HFFc6 (cell line): ENCODE measurements around the gene TP53TG3C. TPM values are rescaled to one million over a fixed set of nuclear protein-coding genes. Genes with fewer than 3 reads are reported as not detected.
"Not testable (repeated sequence)": the region's sequence is repeated elsewhere in the genome, so short reads cannot be mapped to it uniquely, and the experiment has no call there.

Experiments
- DNase-seq: peaks from one replicate; pipeline ENCODE4 v3.0.0-alpha.2; 2018
- H3K27ac Mint-ChIP-seq: 2 replicates; pipeline ENCODE4 v1.8.0; 2020; ENCODE audit warnings: mild to moderate bottlenecking, mixed read lengths
- H3K27me3 Mint-ChIP-seq: 2 replicates; pipeline ENCODE4 v1.8.0; 2021; ENCODE audit warnings: mild to moderate bottlenecking, moderate library complexity, mixed read lengths; ENCODE audit not compliant: insufficient read depth
- H3K36me3 Mint-ChIP-seq: 2 replicates; pipeline ENCODE4 v1.8.0; 2021; ENCODE audit warnings: low read depth, mixed read lengths
- H3K4me1 Mint-ChIP-seq: 2 replicates; pipeline ENCODE4 v1.8.0; 2020; ENCODE audit warnings: low read depth, mixed read lengths
- H3K4me3 Mint-ChIP-seq: 2 replicates; pipeline ENCODE4 v1.8.0; 2020; ENCODE audit warnings: mild to moderate bottlenecking, moderate library complexity, mixed read lengths
- H3K9me3 Mint-ChIP-seq: 2 replicates; pipeline ENCODE4 v1.8.0; 2020; ENCODE audit warnings: mild to moderate bottlenecking, mixed read lengths
- long read RNA-seq: library from polyadenylated mRNA; unstranded; transcript quantifications from one replicate; pipeline ENCODE4 v2.0.0, GENCODE V29; 2019
- total RNA-seq, 6 experiments: library from RNA; stranded (reverse); fragmentation: NEBNext Ultra II Directional; extraction: Animal tissue kit (Norgen Biotek cat#: 25700); gene quantifications; 2 replicates in 1 of 6; 3 replicates in 5 of 6; pipeline ENCODE4 v1.2.3, GENCODE V29; 2021

The TP53TG3C gene
- total RNA-seq = under 1 TPM in 2 of 6 experiments, not detected in 4; 0.18 to 0.31 TPM
- long read RNA-seq = 0 reads

DNA sequence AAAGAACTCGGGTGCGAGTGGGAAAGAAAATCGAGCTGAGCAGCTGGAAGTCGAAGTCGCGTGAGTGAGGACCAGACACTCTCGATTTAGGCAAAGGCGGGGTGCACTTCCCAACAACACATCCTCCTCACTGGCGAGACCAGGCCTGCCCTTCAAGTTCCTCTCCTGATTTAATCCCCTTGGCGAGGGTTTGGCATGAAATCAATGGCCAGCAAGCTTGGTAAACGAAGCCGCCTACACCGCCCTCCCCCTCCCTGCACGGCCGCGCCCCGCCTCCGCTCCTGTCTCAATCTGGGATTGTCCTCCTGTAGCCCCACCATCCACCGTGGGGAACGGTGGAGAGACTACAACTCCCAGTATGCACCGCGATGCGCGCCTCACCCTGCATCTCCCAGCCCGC, at the start of gene TP53TG3C:
TP53TG3C (plus strand) TSS at position 301 of the 400 bp plus-strand sequence; CDS start at position 369, 68 bp downstream.
- H3K9me3 Mint-ChIP-seq, H3K36me3 Mint-ChIP-seq, H3K27ac Mint-ChIP-seq: not testable (repeated sequence)

More for the DNA sequence above, at the start of gene TP53TG3C:
- H3K4me1 Mint-ChIP-seq, H3K27me3 Mint-ChIP-seq, DNase-seq, H3K4me3 Mint-ChIP-seq: not testable (repeated sequence)

Other genes starting within 250 kb of the TP53TG3C start
- not detected for gene TP53TG3E, start 110.1 kb downstream of the TP53TG3C start, total RNA-seq
- gene TP53TG3B, start 166.6 kb downstream of the TP53TG3C start, total RNA-seq = under 1 TPM in 3 of 6 experiments, not detected in 3; 0.21 to 0.28 (median 0.26) TPM